ENCODE results near the gene HIRA. TPM values are rescaled to one million over a fixed set of nuclear protein-coding genes. Genes with fewer than 3 reads are reported as not detected.
A peak's percentile ranks its signal among the peaks of the same experiment; 100 is the strongest.

The HIRA gene
- total and polyA plus RNA-seq, 9 of the 15 experiments (the other 6 are each of a cell fraction or from before 2014, with no cell fraction given) = 0.96 to 132 (median 58.4) TPM

GRCh38 chr22:19432133-19432851 is 759 bp upstream of the HIRA start, which contains the start of gene MRPL40 (continued):
- TF ChIP-seq ZNF76 (CRISPR knock-in tag; IDR thresholded peaks at IDR 0.05; ENCODE audit: borderline replicate concordance) = peak; percentile 97; the same call in 1 of the 2 replicates
- TF ChIP-seq, protein P1, sequence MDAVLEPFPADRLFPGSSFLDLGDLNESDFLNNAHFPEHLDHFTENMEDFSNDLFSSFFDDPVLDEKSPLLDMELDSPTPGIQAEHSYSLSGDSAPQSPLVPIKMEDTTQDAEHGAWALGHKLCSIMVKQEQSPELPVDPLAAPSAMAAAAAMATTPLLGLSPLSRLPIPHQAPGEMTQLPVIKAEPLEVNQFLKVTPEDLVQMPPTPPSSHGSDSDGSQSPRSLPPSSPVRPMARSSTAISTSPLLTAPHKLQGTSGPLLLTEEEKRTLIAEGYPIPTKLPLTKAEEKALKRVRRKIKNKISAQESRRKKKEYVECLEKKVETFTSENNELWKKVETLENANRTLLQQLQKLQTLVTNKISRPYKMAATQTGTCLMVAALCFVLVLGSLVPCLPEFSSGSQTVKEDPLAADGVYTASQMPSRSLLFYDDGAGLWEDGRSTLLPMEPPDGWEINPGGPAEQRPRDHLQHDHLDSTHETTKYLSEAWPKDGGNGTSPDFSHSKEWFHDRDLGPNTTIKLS (IDR thresholded peaks at IDR 0.05; ENCODE audit: borderline replicate concordance, low read depth) = no peak
- peak; percentile 96 for TF ChIP-seq ZKSCAN1 (IDR thresholded peaks at IDR 0.05; ENCODE audit: low read depth, low read length)
- no peak for TF ChIP-seq DDX20 (tag; IDR thresholded peaks at IDR 0.05; ENCODE audit: low read depth)
- TF ChIP-seq PHB (CRISPR knock-in tag; IDR thresholded peaks at IDR 0.05) = peak; percentile 97
- TF ChIP-seq BRD4 (IDR thresholded peaks at IDR 0.05) = peak; percentile 99
- TF ChIP-seq ZNF586 (CRISPR knock-in tag; conservative IDR thresholded peaks at IDR 0.05) = 0 out of 2 replicates have a peak, but pooled peaks have one; percentile 3
- peak; percentile 99 for TF ChIP-seq SRSF7 (optimal IDR thresholded peaks at IDR 0.05; ENCODE audit: low read depth, low read length)
- TF ChIP-seq HBP1 (CRISPR knock-in tag; IDR thresholded peaks at IDR 0.05) = peak; percentile 97
- peak; percentile 91 for TF ChIP-seq THRB (CRISPR knock-in tag; conservative IDR thresholded peaks at IDR 0.05)
- no peak for TF ChIP-seq GATA2 (CRISPR knock-in tag; IDR thresholded peaks at IDR 0.05)
- no peak for TF ChIP-seq PPARD (CRISPR knock-in tag; IDR thresholded peaks at IDR 0.05)
- no peak for TF ChIP-seq BRF2 (IDR thresholded peaks at IDR 0.05; ENCODE audit: borderline replicate concordance, insufficient read depth, insufficient read length)
- TF ChIP-seq PML (IDR thresholded peaks at IDR 0.05; ENCODE audit: low read length) = no peak
- peak; percentile 96 for TF ChIP-seq SREBF1 (IDR thresholded peaks at IDR 0.05; ENCODE audit: borderline replicate concordance, low read depth, low read length)
- TF ChIP-seq E4F1 (CRISPR knock-in tag; IDR thresholded peaks at IDR 0.05; ENCODE audit: borderline replicate concordance) = no peak
- TF ChIP-seq ZNF77 (CRISPR knock-in tag; IDR thresholded peaks at IDR 0.05) = no peak
- TF ChIP-seq KAT2B (IDR thresholded peaks at IDR 0.05; ENCODE audit: low read depth, low read length) = peak; percentile 73
- peak; percentile 91 for TF ChIP-seq ZNF57 (CRISPR knock-in tag; IDR thresholded peaks at IDR 0.05)
- TF ChIP-seq TOE1 (IDR thresholded peaks at IDR 0.05; ENCODE audit: borderline replicate concordance) = no peak
- no peak for TF ChIP-seq TOE1 (CRISPR knock-in tag; IDR thresholded peaks at IDR 0.05; ENCODE audit: borderline replicate concordance, low read depth)
